HG02642 (cell line): ENCODE measurements around the gene CS.
"Not testable (repeated sequence)": the region's sequence is repeated elsewhere in the genome, so short reads cannot be mapped to it uniquely, and the experiment has no call there.

Experiments
- ATAC-seq: cut with Tn5 transposase; IDR thresholded peaks from one replicate; pipeline ENCODE4 v1.9.1; 2021; ENCODE audit warnings: mild to moderate bottlenecking; ENCODE audit not compliant: unreplicated experiment, poor library complexity

The CS gene

DNA sequence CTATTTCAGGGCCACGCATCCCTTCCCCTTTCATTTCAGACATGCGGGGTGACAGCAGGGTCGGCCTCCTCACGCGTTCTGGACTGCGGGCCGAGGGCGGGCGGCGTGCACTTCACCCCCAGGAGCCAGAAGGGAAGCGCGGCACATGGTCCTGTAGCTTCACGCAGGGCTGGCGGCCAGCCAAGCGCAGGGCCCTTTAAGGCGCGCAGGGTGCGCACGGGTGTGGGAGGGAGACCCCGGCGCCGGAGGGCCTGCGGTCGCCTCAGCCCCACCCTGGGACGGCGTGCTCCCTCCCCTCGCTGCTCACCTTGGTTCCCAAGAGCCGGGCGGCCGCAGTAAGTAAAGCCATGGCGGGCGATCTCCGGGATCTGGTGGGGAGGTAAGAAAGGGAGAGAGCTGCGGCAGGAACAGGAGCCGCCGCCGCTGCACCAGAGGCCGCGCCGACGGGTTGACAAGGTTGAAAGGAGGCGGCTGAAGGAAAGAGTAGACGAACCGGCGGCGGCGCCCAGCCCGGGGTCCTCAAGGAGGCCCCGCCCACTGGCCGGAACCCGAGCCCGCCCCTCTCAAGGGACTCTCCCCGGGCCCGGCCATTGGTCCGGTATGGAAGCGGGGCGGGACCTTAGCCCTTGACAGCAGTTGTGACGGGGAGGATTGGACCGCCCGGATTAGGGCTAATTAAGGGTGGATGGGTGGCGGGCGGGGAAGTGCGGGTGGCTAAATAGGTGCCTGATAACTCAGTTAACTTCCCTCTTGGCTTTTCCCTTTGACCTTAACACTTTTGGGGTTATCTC is at the start of gene CS:
Gene CS, minus strand, starts transcription at position 478 of the 791 bp plus-strand sequence. Its CDS starts 129 bp downstream, at position 349.
- ATAC-seq: peak; percentile 95

DNA sequence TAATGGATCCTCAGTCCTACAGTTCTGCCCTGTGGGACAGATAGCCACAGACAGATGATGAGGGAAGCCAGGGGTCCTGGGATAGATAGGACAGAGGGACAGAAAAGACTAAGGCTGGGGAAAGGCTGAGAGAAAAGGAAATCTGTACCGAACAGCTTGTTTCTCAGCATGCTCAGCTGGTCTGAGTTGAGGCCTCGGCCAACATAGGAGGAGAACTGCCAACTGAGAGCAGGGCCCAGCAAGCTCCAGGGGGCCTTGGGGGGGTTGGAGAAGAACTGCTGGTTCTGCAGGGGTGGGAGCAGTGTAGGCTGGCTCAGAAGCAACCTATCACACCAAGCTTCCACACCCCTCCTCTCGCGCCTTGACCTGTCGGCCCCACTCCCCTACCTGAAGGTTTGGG is 48.6 kb upstream of the CS start:
- ATAC-seq: no peak

DNA sequence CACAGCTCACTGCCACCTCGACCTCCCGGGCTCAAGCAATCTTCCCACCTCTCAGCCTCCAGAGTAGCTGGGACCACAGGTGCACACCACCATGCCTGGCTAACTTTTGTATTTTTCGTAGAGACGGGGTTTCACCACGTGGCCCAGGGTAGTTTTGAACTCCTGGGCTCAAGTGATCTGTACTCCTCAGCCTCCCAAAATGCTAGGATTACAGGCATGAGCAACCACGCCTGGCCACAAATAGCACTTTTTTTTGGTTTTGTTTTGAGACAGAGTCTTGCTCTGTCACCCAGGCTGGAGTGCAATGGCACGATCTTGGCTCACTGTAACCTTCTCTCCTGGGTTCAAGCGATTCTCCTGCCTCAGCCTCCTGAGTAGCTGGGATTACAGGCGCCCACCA is 47.1 kb upstream of the CS start:
- ATAC-seq: not testable (repeated sequence)

DNA sequence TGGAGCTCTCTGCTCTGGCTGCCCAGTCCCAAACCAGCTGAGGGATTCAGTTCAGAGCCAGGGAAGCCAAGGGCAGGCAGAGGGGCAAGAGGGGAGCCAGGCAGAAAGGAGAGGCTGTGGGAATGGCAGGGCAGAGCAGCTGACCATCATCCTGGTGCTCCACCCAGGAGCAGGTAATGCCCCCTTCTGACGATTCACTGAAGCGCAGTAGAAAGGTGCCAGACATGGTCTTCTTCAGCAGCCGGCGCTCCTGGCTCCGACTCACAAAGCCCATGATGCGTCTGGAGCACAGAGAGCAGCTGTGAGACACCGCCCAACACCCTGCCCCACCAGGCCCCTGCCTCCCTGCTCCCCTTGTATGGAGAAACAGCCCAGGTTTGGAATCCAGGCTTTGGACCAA is 46.5 kb upstream of the CS start:
- no peak for ATAC-seq

DNA sequence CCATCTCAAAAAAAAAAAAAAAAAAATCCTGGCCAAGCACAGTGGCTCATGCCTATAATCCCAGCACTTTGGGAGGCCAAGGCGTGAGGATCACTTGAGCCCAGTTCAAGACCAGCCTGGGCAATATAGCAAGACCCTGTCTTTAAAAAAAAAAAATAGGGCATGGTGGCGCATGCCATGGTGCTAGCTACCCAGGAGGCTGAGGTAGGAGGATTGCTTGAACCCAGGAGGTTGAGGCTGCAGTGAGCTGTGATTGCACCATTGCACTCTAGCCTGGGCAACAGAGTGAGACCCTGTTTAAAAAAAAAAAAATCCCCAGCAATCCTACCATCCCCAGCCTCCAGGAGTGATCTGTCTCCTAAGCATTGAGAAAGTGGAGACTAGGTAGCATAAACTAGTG is 42.2 kb upstream of the CS start:
- not testable (repeated sequence) for ATAC-seq

DNA sequence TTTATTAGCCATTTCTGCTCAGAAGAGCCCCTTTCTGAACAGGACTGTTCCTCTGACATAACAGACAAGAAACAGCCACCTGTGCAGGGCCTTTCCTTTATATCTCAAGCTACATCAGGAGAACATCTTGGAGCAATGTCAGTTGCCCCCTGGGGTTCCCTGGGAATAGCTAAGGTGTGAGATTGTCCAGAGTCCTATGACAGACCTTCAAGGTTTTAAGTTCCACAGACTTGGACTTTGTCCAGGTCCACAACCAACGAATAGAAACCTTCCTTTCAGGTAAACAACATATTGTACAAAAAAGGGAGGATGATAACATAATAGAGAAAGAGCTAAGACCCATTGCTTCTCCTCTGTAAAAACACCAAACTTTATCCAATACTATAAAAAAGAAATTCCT is 41.5 kb upstream of the CS start:
- ATAC-seq: no peak

DNA sequence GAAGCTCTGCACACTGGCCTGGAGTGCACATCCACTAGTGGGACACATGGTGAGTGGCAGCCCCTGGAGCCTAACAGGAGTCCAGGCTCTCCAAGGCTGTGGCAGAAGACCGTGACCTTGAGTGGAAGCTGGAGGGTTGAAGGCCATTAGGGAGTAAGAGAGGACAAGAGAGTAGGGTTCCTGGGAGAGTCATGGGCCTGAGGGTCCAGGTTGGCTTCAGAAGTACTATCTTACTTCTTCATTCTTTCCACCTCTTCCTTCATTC is 39.0 kb upstream of the CS start:
- ATAC-seq: no peak

DNA sequence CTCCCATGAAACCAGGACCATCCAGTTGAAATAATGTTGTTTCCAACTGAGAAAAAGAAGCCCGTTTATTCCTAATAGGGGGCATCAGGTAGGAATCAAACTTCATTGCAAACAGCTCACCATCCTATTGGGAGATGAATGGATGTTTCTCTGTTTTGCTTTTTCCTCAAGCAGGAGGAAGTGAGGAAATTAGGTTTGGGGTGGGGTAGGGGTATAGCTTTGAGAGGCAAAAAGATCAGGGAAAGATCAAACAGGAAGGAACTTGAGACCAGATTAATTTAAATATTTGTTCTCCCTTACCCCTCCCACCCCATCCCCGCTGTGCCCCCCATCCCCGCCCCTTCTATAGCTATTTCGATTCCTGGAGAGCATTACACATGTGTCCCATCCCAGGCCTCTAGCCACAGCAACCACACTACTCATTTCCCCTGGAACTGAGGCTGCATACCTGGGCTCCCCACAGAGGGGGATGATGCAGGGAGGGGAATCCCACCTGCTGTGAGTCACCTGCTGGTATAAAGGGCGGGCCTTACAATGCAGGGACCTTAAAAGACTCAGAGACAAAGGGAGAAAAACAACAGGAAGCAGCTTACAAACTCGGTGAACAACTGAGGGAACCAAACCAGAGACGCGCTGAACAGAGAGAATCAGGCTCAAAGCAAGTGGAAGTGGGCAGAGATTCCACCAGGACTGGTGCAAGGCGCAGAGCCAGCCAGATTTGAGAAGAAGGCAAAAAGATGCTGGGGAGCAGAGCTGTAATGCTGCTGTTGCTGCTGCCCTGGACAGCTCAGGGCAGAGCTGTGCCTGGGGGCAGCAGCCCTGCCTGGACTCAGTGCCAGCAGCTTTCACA is 38.4 kb upstream of the CS start, which contains the start of gene IL23A:
Gene IL23A, plus strand, starts transcription at position 577 of the 850 bp plus-strand sequence. Its CDS starts 161 bp downstream, at position 738.
- ATAC-seq: no peak

DNA sequence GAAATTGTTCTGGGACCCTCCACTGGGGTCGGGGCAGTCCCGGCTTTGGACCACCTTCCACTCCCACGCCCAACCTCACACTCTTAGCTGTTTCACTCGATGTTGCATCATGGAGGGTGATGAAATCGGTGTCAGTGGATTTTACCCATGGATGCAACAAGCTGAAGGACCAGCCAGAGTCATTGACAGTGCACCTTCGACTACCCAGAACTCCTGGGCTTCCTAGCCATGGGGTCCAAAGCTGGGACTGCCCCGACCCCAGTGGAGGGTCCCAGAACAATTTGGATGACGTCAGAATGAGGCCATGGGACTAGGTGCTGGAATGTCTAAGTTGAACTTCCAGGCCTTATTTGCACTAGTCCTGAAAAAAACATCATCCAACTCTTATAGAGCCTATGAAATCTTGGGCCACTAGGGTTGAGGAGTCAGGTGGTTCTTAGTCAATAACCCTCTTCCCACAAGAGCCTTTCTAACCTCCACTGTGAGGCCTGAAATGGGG is 37.7 kb upstream of the CS start:
- no peak for ATAC-seq

DNA sequence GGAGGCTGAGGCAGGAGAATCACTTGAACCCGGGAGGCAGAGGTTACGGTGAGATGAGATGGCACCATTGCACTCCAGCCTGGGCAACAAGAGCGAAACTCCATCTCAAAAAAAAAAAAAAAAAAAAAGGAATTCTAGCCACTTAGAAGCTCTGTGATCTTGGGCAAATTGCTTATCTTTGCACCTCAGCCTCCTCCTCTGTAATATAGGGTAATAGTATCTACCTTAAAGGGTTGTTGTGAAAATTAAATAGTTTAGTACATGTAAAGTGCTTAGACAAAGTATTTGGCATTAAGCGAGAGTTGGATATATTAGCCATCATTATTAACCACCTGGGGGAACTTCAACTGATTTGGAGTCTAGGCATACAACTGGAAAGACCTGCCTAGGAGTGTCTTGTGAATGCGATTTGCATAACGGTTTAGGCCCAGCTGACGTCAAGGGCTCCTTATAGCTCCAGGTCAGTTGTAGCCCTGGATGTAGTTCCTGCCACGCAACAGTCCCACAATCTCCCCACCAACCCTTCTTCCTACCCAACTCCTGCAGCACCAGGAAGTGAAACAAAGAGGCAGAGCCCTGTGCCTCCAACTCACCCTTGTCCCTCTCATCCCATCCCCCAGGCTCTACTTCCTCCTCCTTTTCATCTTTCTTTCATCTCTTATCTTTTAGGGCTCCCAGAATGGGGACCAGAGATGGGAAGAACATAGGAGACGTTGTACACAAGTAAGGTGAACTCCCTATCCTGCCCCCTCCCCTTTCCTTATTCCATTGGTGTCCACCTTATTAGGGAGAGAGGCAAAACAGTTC is 36.4 kb upstream of the CS start:
- ATAC-seq: no peak

DNA sequence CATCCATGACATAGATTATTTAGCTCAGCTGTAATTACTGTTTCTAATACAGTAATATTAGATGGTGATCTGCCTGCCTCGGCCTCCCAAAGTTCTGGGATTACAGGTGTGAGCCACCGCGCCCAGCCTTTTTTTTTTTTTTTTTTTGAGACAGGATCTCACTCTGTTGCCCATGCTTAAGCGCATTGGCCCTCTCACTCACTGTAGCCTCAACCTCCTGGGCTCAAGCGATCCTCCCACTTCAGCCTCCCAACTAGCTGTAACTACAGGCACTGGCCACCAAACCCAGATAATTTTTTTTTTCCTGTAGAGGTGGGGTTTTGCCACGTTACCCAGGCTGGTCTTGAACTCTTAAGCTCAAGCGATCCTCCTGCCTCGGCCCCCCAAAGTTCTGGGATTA is 35.4 kb upstream of the CS start:
- not testable (repeated sequence) for ATAC-seq

DNA sequence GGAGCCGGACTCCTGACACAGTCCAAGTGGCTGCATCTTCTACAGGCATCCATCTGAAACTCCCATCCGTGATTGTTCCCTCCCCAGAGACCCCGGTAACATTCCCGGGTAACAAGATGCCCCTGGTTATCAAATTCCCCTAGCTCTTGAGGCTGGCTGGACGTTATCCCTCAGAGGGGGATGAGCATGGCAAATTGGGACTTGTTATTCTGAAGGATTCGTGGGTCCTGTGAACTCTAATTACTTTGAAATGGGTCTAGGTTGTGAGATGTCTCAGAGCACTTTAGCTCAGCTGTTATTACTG is 34.3 kb upstream of the CS start:
- no peak for ATAC-seq

DNA sequence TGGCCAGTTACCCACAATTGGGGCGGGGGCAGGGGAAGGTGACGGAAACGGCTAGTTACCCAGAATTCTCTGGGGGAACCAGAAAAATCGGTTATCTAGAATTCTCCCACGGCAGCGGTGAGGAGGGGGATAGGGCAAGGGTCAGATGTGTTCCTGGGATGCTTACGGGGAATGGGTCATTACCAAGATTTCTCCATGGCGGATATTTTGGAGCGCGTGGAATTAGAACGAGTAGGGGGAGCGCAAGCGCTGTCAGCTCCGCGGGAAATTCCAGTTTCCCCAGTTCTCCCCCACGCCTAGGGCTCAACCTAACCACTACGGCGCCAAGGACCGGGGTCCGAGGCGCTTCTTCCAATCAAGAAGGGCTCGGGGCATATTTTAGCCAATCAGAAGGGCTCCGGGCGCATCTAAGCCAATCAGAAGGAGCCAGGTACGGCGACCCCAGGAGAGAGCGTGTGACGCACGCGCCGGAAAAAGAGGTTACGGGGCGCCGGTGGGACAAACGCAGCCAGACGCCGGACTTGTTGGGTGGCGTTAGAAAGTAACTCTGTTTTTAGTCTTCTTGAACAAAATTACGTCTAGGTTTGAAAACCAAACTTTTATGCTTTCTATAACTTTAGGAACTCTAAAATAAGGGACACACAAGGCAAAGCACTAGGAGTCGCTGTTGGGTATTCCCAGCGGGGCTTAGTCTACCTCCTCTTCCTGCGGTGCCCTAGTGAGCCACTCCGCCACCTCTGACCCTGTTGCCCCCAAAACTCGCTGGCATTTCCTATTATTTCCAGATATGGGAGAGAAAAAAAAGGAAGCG is 33.8 kb upstream of the CS start, which contains the start of gene PAN2:
Gene PAN2, minus strand, starts transcription at position 322 of the 811 bp plus-strand sequence. CDS start 906 bp downstream, outside the sequence.
- ATAC-seq: peak; percentile 97

DNA sequence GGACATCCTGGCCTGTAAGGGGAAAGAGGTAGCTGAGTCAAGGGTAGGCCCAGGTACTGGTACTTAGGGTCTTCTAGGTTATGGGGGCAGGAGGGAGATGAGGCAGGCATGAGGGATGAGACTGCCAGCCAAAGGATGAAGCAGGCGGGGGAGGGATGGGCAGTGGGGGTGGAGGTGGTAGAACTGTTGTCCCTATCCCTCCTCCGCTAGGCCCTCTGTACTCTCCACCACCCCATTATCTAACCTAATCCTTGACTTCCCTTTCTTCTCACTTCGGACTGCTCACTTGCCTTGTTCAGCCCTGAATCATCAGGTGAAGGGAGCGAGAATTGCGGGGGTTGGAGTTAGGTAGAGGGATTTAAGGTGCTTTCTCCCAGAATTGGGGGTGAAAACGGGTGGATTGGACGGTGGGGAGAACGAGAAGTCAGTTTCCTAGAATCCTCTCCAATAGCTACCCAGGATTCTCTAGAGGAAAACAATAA is 33.1 kb upstream of the CS start:
- peak; percentile 1 for ATAC-seq

DNA sequence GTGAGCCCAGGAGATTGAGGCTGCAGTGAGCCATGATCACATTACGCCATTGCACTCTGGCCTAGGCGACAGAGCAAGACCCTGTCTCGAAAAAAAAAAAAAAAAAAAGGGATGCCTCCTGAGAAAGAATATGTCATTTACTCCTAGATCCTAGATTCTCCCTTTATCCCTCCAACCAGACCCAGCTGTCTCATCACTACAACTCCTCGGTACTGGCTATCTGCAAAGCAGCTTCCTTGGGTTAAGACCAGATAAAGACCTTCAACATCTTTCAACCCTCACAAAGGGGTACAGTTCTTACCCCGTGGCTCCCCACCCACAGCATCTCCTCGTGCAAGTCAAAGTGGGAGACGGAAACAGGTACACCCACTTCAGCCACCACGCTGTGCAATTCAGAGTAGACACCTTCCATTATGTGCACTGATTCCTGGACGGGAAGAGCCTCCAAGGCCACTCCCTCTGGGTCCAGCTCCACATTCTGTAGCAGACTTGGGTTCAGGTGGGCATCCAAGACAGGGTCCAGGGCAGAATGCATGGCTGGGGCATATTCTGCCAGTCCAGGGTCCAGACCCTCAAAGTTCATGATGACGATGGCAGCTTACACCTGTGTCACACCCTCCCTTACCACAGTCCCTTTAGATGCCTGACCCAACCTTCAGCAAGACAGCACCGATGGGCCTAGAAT is 32.5 kb upstream of the CS start:
- ATAC-seq: no peak

DNA sequence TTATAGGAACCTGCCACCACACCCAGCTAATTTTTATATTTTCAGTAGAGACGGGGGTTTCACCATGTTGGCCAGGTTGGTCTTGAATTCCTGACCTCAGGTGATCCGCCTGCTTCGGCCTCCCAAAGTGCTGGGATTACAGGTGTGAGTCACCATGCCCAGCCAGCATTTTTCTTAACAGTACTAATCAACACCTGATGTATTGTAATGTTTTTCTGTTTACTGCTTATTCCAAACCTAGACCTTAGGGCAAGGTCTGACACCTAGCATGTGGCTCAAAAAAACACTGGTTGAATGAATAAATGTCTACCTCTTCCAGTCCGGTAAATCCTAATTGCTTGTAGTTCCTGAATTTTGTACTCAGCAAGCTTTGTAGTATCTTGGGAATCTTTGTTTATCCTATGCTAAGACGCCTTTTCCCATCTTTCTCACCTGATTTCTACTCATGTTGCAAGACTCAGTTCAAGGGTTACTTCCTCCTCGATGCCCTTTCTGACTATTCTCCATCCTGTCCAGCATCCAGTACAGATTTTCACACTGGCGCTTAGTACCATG is 30.9 kb upstream of the CS start:
- no peak for ATAC-seq

DNA sequence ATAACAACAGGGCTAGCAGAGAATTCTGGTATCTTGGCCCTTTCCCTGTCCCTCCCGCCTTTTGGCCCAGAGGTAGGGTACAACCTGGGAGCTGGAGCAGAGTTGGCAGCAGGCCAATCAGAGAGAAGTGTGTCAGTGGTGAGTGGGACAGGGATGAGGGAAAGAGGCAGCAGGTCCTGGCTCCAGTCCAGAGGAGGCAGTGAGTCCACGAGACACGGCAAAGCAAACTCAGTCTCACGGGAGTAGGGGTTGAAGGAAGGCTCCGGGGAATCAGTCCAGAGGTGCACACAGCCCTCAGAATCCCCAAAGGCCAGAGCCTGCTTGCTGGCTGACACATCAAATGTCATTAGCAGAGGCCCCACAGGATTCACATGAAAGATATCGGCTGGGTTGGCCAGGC is 26.4 kb upstream of the CS start:
- ATAC-seq: no peak

DNA sequence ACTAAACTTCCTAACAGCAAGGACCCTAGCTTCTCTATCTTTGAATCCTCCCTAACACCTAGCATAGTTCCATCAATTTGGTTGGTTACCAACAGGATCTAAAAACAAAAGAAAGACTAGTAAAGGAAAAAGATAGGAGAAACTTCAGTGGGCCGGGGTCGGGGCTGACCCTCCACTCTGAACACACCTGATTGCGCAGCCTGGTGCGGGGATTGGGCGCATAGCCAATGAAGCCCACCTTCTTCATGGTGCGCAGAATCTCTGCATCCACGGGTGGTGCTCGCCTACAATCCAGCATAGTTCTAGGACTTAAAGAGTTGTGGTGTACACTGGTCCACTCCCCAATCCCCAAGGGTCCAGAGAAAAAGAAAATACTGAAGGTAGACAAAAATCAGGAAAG is 26.0 kb upstream of the CS start:
- no peak for ATAC-seq

DNA sequence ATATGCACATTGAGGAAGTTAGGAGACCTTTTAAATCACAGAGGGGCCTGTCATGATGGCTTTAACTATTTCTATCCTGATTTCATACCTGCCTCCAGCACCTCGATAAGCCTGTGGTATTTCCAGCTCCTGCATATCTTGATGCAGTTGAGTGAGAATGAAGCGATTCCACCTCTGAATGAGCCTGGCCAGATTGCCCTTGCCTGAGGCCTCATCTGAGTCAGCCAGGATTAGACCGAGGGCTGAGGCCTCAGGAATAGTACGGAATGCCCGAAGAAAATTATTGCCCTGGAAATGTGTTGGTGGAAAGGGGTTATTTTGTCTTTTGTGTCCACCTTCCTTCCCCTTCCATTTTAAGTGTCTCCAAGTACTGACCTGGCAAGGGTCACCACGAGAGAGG is 24.1 kb upstream of the CS start:
- no peak for ATAC-seq
